Subcutaneous abdominal adipose tissue (tissue), 5 donors: ENCODE data around the gene HLA-F.
A peak's percentile ranks its signal among the peaks of the same experiment; 100 is the strongest.

Experiments
- H3K27ac ChIP-seq: one replicate; pipeline ENCODE4 v1.7.0; 2013; ENCODE audit warnings: low read depth, mild to moderate bottlenecking, inconsistent platforms, low read length, moderate library complexity
- H3K27me3 ChIP-seq, 5 donors: one replicate each; pipeline ENCODE4 v1.7.0; 2013; ENCODE audit warnings: low read length in 5 of 5, inconsistent platforms in 1 of 5; ENCODE audit not compliant: control insufficient read depth in 5 of 5, insufficient read depth in 4 of 5
- H3K36me3 ChIP-seq, 5 donors: one replicate each; pipeline ENCODE4 v1.7.0; 2013; ENCODE audit warnings: low read length in 5 of 5; ENCODE audit not compliant: control insufficient read depth in 5 of 5, insufficient read depth in 5 of 5
- H3K4me1 ChIP-seq, 5 donors: one replicate each; pipeline ENCODE4 v1.7.0; 2013; ENCODE audit warnings: low read length in 5 of 5, mild to moderate bottlenecking in 3 of 5, moderate library complexity in 1 of 5; ENCODE audit not compliant: control insufficient read depth in 5 of 5, insufficient read depth in 5 of 5
- H3K4me3 ChIP-seq, 5 donors: one replicate each; pipeline ENCODE4 v1.7.0; 2013; ENCODE audit warnings: low read length in 5 of 5, low read depth in 1 of 5
- H3K9ac ChIP-seq, 5 donors: one replicate each; pipeline ENCODE4 v1.7.0; 2013; ENCODE audit warnings: low read length in 5 of 5, mild to moderate bottlenecking in 4 of 5, moderate library complexity in 3 of 5
- H3K9me3 ChIP-seq, 5 donors: one replicate each; pipeline ENCODE4 v1.7.0; 2013; ENCODE audit warnings: low read length in 5 of 5; ENCODE audit not compliant: control insufficient read depth in 5 of 5
- donor health status: healthy.
- donor health status: healthy.
- donor health status: healthy.
- donor health status: healthy.
- donor health status: healthy.

HLA-F gene

DNA sequence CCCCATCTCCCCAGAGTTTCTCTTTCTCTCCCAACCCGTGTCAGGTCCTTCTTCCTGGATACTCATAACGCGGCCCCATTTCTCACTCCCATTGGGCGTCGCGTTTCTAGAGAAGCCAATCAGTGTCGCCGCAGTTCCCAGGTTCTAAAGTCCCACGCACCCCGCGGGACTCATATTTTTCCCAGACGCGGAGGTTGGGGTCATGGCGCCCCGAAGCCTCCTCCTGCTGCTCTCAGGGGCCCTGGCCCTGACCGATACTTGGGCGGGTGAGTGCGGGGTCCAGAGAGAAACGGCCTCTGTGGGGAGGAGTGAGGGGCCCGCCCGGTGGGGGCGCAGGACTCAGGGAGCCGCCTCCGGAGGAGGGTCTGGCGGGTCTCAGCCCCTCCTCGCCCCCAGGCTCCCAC lies at the start of gene HLA-F:
Gene HLA-F, plus strand, starts transcription at position 173 of the 404 bp plus-strand sequence. Its CDS starts 30 bp downstream, at position 203.
- Histone ChIP-seq H3K9me3 (no peaks in the 10 kb centered on the region), H3K4me1 (peaks cover 4 to 32% (median 22%) of the 10 kb centered on the region in 5 donors), H3K36me3 (peaks cover 0 to 34% (median 27%) of the 10 kb centered on the region in 5 donors), H3K9ac (peak within 1 kb of the TSS; percentile 68 to 98 (median 91)), H3K27me3 (peaks cover 0 to 3% (median 0%) of the 10 kb centered on the region in 5 donors), H3K27ac (peak within 1 kb of the TSS; percentile 85), H3K4me3 (peak within 1 kb of the TSS; percentile 72 to 97 (median 85))

DNA sequence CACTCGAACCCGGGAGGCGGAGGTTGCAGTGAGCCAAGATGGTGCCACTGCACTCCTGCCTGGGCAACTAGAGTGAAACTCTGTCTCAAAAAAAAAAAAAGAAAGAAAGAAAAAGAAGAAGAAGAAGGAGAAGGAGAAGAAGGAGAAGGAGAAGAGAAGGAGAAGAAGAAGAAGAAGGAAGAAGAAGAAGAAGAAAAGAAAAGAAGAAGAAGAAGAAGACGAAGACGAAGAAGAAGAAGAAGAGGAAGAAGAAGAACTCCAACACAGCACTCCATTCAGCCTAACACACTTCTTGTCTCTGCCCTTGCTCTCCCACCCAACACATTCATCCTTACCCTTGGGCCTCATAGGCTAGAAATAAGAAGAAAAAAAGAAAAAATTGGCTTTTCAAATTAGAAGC lies 49.2 kb upstream of the HLA-F start:
- Histone ChIP-seq H3K4me3 (no peak overlapping the region), H3K27ac (no peak overlapping the region), H3K9me3 (no peaks in the 10 kb centered on the region), H3K36me3 (no peaks in the 10 kb centered on the region), H3K27me3 (peaks cover 0 to 18% (median 7%) of the 10 kb centered on the region in 5 donors), H3K4me1 (no peaks in the 10 kb centered on the region), H3K9ac (no peak overlapping the region)

DNA sequence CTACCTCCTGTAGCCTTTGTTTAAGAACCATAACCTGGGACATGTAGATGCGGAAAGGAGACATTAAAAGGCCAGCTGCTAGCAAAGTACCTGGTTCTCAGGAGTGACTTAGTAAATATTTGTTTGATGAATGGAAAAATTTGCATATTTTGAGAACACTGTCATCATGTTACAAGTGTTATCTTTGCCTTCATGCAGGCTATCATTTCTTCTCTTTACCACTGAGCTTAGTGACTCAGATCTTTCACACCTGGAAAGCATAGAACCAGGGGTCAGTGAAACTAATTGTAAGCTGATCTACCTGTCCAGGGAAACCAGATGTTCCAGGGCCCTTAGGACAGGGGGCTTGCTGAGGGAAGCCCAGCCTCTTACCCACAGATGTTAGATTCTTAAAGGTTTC lies 47.7 kb upstream of the HLA-F start:
- Histone ChIP-seq H3K36me3 (no peaks in the 10 kb centered on the region), H3K4me1 (no peaks in the 10 kb centered on the region), H3K9ac (no peak overlapping the region), H3K9me3 (no peaks in the 10 kb centered on the region), H3K27ac (no peak overlapping the region), H3K27me3 (peaks cover 0 to 15% (median 9%) of the 10 kb centered on the region in 5 donors), H3K4me3 (no peak overlapping the region)

DNA sequence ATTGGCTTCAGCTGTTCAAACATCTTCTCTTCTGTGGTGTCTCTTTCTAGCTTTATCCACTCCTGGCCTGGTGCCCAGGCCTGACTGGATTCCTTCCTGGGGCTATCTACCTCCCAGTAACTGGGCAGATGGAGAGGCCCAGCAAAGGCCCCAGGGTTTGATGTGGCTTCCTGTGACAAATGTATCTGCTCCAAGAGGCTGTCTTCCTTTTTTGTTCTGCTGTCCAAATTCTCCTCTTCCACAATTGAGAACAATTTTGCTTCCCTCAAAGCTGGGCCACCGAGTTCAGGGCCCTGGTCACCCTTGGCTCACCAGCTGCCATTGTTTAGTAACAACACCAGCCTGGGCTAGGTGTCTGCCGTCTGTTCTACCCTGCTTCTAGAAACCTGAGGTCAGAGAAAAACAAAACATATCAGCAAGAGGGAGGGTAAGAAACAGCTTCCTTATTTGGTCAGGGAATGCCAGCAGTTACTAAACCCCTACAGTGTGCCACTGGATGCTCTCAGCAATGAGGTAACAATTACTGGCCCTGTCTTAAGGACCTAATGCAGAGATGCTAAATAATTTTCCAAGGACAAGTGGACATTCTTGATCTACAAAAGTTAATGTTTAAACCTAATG lies 46.1 kb upstream of the HLA-F start:
- no peak overlapping the region for H3K4me3 ChIP-seq
- no peaks in the 10 kb centered on the region for H3K36me3 ChIP-seq
- no peak overlapping the region for H3K27ac ChIP-seq
- peaks cover 0 to 4% (median 0%) of the 10 kb centered on the region in 5 donors for H3K4me1 ChIP-seq
- no peak overlapping the region for H3K9ac ChIP-seq
- no peaks in the 10 kb centered on the region for H3K9me3 ChIP-seq
- peaks cover 0 to 11% (median 9%) of the 10 kb centered on the region in 5 donors for H3K27me3 ChIP-seq

DNA sequence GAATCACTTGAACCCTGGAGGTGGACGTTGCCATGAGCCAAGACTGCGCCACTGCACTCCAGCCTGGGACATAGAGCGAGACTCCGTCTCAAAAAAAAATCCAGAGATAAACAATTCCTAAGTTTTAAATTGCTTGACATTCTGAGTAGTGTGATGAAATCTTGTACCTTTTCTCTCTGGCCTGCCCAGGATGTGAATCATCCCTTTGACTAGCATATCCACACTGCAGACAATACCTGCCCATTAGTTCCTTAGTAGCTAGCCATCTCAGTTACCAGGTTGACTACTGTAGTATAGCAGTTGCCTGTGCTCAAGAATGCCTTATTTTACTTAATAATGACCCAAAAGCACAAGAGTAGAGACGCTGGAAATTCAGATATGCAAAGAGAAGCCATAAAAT lies 45.1 kb upstream of the HLA-F start:
- H3K9me3 ChIP-seq = no peaks in the 10 kb centered on the region
- H3K4me3 ChIP-seq = no peak overlapping the region
- peaks cover 0 to 11% (median 2%) of the 10 kb centered on the region in 5 donors for H3K27me3 ChIP-seq
- H3K9ac ChIP-seq = no peak overlapping the region
- H3K27ac ChIP-seq = no peak overlapping the region
- H3K36me3 ChIP-seq = no peaks in the 10 kb centered on the region
- peaks cover 0 to 4% (median 0%) of the 10 kb centered on the region in 5 donors for H3K4me1 ChIP-seq

DNA sequence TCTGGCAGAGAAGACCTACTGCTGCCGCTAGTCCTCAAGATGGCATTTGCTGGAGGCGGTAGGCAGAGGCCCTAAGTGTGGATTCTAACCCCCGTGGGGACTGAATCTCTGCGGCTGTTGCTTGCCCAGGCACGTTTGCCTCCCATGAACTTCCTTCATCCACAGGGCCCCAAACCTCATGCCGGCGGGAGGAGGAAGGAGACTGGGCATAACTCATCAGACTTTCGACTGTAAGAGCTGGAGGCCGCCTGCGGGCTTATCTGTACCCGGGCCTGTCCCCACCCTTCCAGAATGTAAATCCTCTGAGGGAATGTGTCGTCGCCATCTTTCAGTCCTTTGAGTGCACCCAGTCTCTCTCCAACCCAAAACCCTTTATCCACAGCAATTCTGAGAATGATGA lies 43.3 kb upstream of the HLA-F start:
- no peak overlapping the region for H3K9ac ChIP-seq
- H3K27ac ChIP-seq = no peak overlapping the region
- peaks cover 0 to 4% (median 0%) of the 10 kb centered on the region in 5 donors for H3K4me1 ChIP-seq
- H3K27me3 ChIP-seq = peaks cover 0 to 11% (median 2%) of the 10 kb centered on the region in 5 donors
- H3K36me3 ChIP-seq = no peaks in the 10 kb centered on the region
- H3K4me3 ChIP-seq = peak overlapping the region in 1 of 5 donors; percentile 55
- H3K9me3 ChIP-seq = peaks cover 0 to 3% (median 0%) of the 10 kb centered on the region in 5 donors

DNA sequence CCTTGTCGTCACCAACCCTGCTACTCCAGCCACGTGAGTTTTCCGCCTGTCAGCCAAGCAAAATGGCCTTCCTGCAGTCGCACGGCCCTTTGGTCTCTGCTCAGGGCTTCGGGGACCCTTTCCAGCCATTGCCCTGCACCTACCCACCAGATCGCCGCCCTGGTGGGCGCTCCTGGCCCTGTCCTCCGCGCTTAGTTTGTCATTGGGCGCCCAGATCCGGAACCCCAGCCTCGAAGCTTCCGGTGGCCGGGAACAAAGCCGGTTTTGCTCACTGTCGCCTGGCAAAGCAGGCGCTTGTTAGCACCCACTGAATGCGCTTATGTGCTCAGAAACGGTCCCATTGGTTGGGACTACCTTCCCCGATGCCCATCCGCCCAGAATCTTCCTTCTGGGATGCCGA lies 42.8 kb upstream of the HLA-F start:
- no peak overlapping the region for H3K9ac ChIP-seq
- H3K27me3 ChIP-seq = peaks cover 0 to 11% (median 3%) of the 10 kb centered on the region in 5 donors
- no peaks in the 10 kb centered on the region for H3K36me3 ChIP-seq
- no peak overlapping the region for H3K27ac ChIP-seq
- peaks cover 0 to 4% (median 0%) of the 10 kb centered on the region in 5 donors for H3K4me1 ChIP-seq
- H3K4me3 ChIP-seq = peak overlapping the region in 1 of 5 donors; percentile 55
- peaks cover 0 to 6% (median 0%) of the 10 kb centered on the region in 5 donors for H3K9me3 ChIP-seq

DNA sequence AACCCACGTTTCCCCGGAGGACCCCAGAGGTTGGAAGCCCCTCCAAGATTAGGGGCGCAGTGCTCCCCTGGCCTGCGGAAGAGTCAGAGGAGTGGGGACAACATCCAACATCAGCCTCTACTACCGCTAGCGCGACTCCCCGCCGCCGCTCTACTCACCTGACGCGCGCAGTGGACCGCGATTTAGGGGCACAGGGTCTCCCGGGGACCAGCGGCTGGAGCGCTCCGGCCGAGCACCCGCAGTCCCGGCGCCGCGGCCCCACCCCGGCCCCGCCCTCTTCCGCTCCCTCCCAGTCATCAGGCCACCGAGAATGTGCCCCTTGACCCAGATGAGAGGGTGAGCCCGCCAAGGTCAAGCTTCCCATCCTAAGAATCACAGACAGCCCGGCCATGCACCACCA lies 42.3 kb upstream of the HLA-F start, which contains the start of gene ZFP57:
Gene ZFP57, minus strand, starts transcription at position 249 of the 400 bp plus-strand sequence. CDS start 4,149 bp downstream, outside the sequence.
- Histone ChIP-seq H3K27me3 (peaks cover 0 to 11% (median 7%) of the 10 kb centered on the region in 5 donors), H3K36me3 (no peaks in the 10 kb centered on the region), H3K9ac (no peak within 1 kb of the TSS), H3K27ac (no peak within 1 kb of the TSS), H3K4me1 (peaks cover 0 to 4% (median 0%) of the 10 kb centered on the region in 5 donors), H3K4me3 (peak within 1 kb of the TSS in 1 of 5 donors; percentile 55), H3K9me3 (peaks cover 0 to 9% (median 0%) of the 10 kb centered on the region in 5 donors)

- H3K27me3 ChIP-seq = peaks cover 0 to 11% (median 7%) of the 10 kb centered on the region in 5 donors
- no peaks in the 10 kb centered on the region for H3K36me3 ChIP-seq
Measured at GRCh38 chr6:29681811-29682210, 41.4 kb upstream of the HLA-F start.

DNA sequence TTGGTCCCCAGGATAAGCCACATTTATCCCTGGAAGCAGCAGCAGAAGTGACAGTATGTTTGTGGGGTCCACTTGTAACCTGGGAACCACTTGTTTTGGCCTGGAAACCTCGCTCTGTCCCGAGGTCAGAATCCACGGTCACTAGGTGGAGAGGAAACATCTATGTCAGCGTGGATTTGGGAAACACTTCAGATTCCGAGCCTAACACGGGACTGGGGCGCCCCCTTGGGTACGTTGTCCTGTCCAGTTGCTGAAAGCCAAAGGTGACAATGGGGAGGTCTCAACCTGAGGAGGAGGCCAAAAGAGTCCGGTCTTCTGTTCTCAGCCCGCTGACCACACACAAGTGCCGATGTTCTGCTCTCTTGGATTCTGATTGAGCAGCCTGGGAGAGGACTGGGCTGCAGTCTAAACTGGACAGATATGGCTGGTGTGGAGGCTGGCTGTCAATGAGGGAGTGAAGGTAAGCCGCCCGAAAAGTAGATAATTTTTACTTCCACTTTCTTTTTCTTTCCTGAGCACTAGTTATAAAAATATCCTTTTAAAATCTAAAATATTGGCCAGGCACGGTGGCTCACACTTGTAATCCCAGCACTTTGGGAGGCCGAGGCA lies 37.4 kb upstream of the HLA-F start:
- H3K4me3 ChIP-seq = no peak overlapping the region
- peaks cover 0 to 5% (median 4%) of the 10 kb centered on the region in 5 donors for H3K27me3 ChIP-seq
- H3K9me3 ChIP-seq = peaks cover 0 to 9% (median 0%) of the 10 kb centered on the region in 5 donors
- peaks cover 0 to 3% (median 0%) of the 10 kb centered on the region in 5 donors for H3K4me1 ChIP-seq
- no peaks in the 10 kb centered on the region for H3K36me3 ChIP-seq
- H3K9ac ChIP-seq = no peak overlapping the region
- H3K27ac ChIP-seq = no peak overlapping the region

More at GRCh38 chr6:29681811-29682210, 41.4 kb upstream of the HLA-F start:
- Histone ChIP-seq H3K4me1 (peaks cover 0 to 4% (median 0%) of the 10 kb centered on the region in 5 donors), H3K4me3 (no peak overlapping the region), H3K27ac (no peak overlapping the region), H3K9me3 (peaks cover 0 to 9% (median 0%) of the 10 kb centered on the region in 5 donors), H3K9ac (no peak overlapping the region)
